Activated naive CD4-positive, alpha-beta T cell treated with anti-CD3 and anti-CD28 coated beads, Interleukin-2, amount 50 U/mL, for 24 hours (primary cell): ENCODE measurements around the gene KIAA0319L.

Experiments used
- H3K27ac Mint-ChIP-seq: one replicate; pipeline ENCODE4 v1.8.0; 2021; ENCODE audit warnings: mild to moderate bottlenecking, mixed read lengths
- H3K27me3 Mint-ChIP-seq: one replicate; pipeline ENCODE4 v1.8.0; 2021; ENCODE audit warnings: mixed read lengths
- H3K36me3 Mint-ChIP-seq: one replicate; pipeline ENCODE4 v1.8.0; 2021; ENCODE audit warnings: mixed read lengths
- H3K4me1 Mint-ChIP-seq: one replicate; pipeline ENCODE4 v1.8.0; 2021; ENCODE audit warnings: mixed read lengths
- H3K4me3 Mint-ChIP-seq: one replicate; pipeline ENCODE4 v1.8.0; 2021; ENCODE audit warnings: mild to moderate bottlenecking, mixed read lengths
- H3K9me3 Mint-ChIP-seq: one replicate; pipeline ENCODE4 v1.8.0; 2021; ENCODE audit warnings: mixed read lengths

Gene KIAA0319L

GRCh38 chr1:35390600-35391494 is 166.4 kb downstream of the KIAA0319L start:
- Mint-ChIP-seq H3K4me3 (no peak overlapping the region), H3K27me3 (no peaks in the 10 kb centered on the region), H3K27ac (no peak overlapping the region), H3K9me3 (no peaks in the 10 kb centered on the region), H3K4me1 (no peaks in the 10 kb centered on the region), H3K36me3 (peaks cover 10% of the 10 kb centered on the region)

DNA sequence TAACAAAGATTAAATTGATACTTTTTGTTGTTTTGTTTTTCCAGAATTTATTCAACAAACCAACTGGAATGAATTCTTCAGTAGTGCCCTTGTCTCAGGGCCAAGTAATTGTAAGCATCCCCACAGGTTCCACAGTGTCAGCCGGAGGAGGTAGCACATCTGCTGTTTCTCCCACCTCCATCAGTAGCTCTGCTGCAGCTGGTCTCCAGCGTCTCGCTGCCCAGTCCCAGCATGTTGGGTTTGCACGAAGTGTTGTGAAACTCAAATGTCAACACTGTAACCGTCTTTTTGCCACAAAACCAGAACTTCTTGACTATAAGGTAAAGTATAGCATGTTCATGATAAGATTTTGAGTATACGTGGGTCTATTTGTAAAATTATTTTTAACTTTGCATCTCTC is 170.2 kb downstream of the KIAA0319L start:
- Mint-ChIP-seq H3K27ac (no peak overlapping the region), H3K36me3 (peaks cover 9% of the 10 kb centered on the region), H3K4me1 (no peaks in the 10 kb centered on the region), H3K4me3 (no peak overlapping the region), H3K9me3 (no peaks in the 10 kb centered on the region), H3K27me3 (no peaks in the 10 kb centered on the region)

- Mint-ChIP-seq H3K4me1 (no peaks in the 10 kb centered on the region), H3K36me3 (peaks cover 9% of the 10 kb centered on the region), H3K9me3 (no peaks in the 10 kb centered on the region), H3K4me3 (no peak overlapping the region), H3K27me3 (no peaks in the 10 kb centered on the region), H3K27ac (no peak overlapping the region)
These were observed 170.9 kb downstream of the KIAA0319L start for GRCh38 chr1:35386290-35386689.
